Fibroblast of skin of scalp (primary cell): ENCODE measurements around the gene RB1.
A peak's percentile ranks its signal among the peaks of the same experiment; 100 is the strongest.
"Not testable (repeated sequence)": the region's sequence is repeated elsewhere in the genome, so short reads cannot be mapped to it uniquely, and the experiment has no call there.

Experiments used
- DNase-seq: peaks from one replicate; pipeline ENCODE4 v3.0.0-alpha.2; 2013

RB1 gene

DNA sequence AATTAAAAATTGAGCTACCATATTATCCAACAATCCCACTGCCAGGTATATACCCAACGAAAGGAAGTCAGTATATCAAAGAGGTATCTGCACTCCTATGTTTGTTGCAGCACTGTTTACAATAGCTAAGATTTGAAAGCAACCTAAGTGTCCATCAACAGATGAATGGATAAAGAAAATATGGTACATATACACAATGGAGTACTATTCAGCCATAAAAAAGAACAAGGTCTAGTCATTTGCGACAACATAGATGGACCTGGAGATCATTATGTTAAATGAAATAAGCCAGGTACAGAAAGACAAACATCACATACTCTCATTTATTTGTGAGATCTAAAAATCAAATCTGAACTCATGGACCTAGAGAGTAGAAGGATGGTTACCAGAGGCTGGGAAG is 52.0 kb downstream of the RB1 start:
- DNase-seq, result not testable (repeated sequence)

DNA sequence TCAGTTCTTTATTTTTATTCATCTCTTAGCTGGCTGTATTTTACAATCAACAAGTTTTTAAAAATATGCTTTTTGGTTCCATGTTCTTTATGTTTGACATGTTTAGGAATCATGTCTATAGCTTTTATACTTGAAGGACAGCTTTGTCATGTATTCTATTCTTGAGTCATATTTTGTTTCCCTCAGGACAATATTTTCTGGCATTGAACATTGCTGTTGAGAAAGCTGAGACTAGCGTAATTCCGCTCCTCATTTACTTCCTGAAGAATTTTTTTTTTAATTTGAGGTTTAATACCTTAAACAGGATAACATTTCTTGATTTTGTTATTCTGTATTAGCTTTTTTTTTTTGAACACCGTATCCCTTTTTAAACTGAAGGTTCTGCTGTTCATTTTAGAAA is 53.2 kb downstream of the RB1 start:
- DNase-seq, result no peak

DNA sequence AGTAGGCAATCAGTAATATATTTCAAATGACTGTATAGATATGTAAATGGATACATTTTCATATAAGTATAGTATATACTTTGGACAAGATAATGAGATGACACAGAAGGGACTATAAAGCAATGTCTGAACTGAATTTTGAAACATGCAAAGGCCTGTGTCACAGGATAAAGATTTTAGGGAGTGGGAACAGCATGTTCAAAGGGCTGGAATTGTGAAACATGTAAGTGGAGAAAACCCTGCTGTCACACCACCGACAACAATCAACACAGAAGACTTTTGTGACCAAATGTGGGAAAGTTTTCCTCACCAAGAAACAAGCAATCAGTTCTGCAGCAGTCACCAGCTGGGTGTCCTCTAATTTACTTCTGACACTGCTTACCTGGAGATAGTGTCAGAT is 66.4 kb downstream of the RB1 start:
- no peak for DNase-seq

DNA sequence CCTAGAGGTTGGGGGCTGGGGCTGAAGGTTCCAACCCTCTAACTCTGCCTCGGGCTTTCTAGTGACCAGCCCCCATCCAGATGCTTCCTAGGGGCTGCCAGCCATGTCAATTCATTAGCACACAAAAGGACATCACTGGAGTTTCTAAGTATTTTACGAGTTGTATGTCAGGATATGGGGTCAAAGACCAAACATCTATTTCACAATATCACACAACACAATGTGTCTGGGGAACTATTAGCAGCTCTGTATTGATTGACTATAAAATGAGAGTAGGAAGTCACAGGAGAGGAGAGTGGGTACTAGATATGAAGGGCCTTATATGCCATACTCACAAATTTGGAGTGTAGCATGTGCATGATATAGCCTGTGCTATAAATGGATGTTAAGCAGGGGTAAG is 67.3 kb downstream of the RB1 start:
- DNase-seq, result no peak

DNA sequence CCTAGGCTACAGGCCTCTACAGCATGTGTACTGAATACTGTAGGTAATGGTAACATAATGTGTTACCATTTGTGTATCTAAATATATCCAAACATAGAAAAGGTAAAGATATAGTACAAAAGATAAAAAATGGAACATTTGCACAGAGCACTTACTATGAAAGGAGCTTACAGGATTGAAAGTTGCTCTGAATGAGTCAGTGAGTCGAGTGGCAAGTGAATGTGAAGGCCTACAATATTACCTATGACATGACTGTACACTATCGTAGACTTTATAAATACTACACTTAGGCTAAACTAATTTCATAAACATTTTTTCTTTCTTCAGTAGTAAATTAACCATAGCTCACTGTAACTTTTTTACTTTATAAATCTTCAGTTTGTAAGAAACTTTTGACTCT is 74.3 kb downstream of the RB1 start:
- DNase-seq, result no peak

DNA sequence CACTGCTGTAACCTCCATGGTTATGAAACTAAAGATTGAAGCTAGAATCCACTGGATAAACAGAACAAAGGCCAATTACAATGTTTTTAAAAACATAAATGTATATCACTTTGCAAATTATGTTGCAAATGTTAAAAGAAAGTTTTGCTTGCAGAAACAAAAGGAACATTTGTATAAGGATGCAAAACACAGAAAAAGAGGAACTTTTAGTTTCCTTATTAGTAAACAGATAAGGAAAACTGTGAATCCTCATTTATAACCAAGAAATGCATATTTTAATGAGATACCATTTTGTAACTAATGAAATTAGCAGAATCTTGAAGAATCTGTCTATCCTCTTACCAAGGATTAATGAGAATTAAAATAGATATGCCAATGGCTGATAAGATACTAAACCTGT is 77.0 kb downstream of the RB1 start:
- no peak for DNase-seq

DNA sequence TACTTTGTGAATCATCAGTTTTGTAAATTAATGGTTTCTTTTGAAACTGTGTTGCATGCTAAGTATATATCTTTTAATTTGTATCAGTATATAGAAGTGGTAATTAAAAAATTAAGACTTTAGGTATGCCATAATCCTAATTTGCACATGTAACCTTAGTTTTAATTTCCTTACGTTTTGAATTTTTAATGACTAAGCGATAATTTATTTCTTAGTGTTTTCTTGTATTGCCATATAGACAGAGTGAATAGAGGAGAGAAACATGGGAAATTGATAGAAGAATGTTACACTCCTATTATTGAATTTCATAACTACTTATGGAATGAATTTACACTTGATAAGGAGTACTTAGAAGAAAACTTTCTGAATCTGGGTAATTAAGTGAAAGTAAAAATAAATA is 79.8 kb downstream of the RB1 start:
- no peak for DNase-seq

DNA sequence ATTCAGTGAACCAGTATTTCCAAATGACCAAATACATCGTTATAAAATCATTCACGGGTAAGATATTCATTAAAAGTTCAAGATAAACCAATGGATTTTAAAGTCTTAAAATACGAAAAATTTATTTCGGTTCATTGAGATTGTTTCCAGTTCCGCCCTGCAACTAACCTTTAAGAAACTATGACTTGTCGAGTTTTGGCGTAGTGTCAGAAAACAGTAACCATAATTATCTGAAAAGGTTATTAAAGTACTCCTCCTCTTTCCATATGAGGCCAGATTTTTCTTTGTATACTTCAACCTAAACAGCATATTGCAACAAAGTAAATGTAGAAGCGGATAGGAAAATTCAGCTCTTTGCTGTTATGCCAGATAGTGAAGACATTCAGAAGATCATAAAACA is 83.3 kb downstream of the RB1 start:
- no peak for DNase-seq

DNA sequence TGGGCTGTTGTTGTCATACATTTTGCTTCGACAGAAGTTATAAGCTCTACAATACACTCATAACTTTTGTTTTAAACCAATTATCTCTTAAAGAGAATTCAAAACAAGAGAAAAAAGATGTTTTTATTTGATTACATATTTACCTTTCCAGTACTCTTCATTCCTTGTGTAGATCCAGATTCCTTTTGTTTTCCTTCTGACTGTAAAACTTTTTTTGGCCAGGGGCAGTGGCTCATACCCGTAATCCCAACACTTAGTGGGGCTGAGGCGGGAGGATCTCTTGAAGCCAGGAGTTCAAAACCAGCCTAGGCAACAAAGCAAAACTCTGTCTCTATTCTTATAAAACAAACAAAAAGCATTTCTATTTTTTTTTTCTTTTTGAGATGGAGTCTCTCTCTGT is 87.7 kb downstream of the RB1 start:
- no peak for DNase-seq

DNA sequence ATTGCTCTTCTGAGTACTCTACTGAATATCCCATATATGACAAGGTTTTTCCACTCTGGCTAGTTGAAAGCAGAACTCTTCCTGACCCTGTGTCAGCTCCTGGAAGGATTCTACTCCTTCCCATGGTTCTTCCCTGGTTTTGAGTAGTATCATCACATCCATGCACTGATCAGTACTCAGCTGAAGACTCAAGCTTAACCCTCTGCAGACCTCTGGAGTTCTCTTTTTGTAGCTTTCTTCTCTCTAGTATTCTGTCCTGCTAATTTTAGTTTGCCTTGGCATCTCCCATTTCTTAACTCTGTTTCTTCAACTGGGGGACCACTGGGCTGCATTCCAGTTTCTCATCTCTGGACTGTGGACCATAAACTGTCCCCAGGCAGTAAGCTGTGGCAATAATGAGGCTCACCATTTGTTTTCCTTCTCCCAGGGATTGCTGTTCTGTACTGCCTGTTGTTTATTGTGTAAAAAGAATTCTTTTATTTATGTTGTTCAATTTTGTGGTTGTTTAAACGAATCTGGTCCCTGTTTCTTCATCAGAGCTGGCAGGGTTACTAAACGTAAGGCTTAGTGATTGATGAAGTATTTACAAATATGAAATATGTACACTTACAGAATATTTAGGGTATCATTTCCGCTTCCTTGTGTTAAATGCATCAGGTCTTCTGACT is 89.6 kb downstream of the RB1 start:
- DNase-seq, result no peak

DNA sequence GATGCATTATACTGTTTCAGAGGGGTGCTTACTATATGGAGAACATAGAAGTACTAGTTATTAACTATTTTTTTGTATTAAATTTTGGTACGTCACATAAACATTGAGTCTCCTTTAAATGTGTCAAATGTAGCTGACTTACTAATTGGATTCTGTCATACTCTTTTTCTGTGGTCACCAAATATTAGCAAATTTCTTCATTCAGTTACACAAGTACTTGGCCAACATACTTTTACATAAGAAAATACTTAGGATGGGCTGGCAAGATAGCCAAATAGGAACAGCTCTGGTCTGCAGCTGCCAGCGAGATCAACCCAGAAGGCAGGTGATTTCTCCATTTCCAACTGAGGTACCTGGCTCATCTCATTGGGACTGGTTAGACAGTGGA is 90.1 kb downstream of the RB1 start:
- no peak for DNase-seq

DNA sequence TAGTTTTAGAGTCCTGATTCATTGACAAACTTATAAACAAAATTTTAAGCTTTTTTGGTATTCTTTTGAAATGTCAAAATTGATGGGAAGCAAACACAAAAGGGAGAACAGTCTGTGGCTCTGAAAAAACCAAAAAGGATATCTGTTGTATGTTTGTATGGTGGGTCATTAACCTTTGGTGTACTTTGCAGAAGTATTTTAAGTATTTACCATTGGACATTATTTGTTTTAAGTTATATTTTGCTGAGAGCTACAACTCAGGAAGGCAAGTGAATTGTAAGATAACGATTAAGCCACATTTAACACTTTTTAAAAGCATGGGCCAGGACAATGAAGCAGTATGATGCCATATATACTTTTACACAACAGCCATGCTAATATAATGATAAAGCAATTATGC is 94.2 kb downstream of the RB1 start:
- DNase-seq, result no peak

DNA sequence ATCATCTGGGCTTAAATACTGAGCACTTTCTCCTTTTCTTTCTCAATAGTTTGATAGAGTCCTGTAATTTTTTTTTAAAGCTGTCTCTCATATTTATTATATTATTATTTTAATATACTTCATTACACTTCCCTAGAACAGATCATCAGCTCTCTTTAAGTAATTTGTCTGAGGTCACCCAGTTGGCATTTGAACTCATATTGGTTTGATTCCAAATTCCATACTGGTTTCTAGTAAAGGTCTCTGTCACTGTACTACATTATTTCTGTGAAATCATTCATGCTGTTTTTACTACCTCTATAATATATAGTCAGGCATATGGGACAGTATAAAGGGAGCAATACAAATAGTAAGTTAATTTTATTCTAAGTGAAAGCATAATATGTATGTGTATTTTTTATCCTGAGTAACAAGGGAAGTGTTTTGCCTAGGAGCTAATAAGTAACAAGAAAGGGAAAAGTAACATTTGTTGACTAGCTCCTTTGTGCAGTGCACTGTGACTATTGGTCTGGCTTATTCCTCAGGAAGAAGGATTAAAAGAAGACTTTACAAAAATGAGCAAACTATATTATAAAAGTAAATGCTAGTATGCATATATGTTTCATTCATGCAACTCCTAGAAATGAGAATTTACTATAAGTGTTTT is 95.0 kb downstream of the RB1 start:
- DNase-seq, result peak; percentile 44

DNA sequence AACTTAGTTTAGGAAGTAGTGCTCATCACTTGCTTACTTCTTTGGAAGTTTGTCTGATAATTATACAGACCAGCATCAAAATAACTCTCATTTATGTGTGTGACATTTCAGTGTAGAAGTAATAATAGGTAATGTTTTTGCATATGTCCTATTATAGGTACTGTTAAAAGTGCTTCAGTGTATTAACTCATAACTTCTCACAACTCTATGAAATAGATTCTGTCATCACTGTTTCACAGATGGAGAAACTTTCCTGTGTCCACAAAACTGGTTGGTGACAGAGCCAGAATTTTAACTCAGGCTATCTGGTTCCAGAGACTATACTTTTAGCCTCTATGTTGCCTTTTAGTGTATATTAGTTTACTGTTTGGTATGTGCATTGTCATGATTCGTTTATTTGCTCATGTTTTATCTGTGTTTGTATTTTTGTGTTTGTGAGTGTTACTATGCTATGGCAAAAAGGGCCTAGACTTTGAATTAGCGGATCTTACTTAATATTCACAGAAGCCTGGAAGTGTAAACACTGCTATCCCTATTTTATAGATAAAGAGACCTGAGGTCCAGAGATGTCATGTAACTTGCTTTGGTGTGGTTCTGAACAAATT is 96.6 kb downstream of the RB1 start:
- no peak for DNase-seq

DNA sequence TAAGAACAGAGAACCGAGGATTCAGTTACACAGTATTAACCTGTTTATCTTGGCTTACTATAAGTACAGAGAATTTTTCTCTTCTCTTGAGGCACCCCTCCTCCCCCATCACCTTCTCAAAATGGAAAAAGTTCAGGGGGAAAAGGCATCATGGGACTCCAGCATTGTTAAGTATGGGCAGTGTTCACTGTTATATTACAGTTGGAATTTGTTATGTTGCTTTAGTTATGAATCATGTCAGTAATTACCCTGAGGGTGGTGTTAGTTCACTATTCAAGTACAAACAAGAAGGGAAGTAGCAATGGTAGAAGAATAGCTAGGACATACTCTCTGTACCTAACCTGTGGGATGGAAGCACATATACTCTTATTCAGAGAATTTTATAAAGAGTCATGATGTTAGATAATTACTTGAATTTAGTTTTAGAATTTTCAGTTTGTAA is 97.3 kb downstream of the RB1 start:
- DNase-seq, result peak; percentile 84

DNA sequence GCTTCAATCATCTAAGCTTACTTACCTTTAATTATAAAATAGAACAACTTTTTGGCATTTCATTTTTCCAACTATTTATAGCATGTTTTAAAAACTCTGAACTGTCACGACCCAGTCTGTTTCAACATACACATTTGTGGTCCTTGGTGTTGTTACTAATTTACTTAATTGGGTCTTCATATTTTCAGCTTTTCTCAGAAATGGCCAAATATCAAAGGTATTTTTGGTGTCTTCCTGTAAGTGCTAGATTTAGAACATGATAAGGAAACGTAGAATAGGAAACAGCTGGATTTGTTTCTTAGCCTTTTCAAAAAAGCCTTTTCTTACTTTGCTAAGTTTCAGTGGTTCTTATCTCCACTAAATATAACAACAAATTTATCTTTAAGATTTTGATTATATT is 97.9 kb downstream of the RB1 start:
- no peak for DNase-seq

DNA sequence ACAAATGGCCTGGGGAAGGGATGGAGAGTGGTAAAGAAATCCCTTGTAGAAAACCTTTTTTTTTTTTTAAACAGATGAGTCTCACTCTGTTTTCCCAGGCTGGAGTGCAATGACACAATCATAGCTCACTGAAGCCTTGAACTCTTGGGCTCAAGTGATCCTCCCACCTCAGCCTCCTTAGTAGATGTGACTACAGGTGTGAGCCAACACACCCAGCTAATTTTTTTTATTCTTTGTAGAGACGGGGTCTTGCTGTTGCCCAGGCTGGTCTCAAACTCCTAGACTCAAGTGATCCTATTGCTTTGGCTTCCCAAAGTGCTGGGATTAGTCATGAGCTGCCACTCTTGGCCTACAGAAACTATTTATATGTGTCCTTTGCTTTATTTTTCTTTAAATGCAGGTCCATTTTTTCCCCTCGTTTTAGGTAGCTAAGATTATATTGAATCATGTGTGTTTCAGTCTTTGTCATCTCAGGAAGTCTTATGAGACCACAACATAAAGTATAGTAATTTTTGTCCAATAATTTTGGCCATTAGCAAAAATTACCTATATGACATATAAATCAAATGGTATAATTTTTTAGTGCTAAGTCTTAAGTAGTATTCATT is 98.9 kb downstream of the RB1 start:
- DNase-seq, result no peak

DNA sequence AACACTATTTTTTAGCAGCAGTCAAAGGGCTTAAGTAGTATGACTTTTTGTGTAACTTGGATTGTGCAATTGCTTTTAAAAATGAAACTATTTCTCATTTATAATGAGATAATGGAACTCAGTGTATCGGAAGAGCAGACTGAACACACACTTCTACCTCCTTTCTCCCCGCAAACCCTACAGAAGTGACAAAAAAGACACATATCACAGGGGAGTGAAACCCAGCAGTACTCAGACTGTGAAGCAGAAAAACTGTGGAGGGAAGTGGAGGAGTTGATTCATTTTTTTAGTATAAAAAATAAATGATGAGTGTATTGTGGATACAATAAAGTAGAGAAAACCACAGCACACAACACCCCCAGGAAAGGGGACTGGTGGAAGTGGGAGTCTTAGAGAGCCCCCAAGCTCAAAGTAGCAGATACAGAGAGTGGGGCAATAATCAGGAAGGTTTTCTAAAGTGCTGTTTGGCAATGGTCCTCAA is 99.6 kb downstream of the RB1 start:
- DNase-seq, result no peak

DNA sequence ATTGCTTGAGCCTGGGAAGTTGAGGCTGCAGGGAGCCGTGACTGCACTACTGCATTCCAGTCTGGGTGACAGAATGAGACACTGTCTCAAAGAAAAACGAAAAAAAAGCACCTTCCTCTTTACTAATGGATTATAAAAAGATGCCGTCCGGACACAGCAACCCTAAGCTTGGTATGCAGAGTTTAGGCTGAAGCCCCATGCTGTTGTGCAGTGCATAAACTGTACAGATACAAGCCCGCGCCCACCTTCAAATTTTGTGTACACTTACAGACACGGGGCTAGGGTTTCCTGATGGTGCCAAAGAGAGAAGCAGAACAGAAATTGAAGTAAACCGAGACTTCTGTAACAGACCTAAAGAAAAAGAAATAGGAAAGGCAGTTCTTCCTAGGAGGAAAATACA is 100.4 kb downstream of the RB1 start:
- no peak for DNase-seq

DNA sequence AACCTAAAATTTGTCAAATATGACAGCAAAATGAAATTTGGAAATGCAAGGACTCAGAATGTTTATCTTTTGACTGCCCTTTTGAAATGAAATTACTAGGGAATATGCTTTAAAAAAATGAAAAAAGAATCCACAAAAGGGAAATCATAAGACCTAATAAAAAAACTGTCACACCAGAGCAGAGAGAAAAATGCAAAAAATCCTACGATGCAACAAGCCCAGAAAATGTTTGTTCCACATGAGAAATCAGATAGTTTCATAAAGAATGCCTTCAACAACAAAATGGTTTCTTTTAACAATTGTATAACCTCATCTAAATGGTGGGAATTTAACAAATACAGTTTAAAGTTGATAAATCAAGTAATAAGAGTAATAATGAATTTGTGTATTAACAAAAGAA is 101.4 kb downstream of the RB1 start:
- peak; percentile 47 for DNase-seq

DNA sequence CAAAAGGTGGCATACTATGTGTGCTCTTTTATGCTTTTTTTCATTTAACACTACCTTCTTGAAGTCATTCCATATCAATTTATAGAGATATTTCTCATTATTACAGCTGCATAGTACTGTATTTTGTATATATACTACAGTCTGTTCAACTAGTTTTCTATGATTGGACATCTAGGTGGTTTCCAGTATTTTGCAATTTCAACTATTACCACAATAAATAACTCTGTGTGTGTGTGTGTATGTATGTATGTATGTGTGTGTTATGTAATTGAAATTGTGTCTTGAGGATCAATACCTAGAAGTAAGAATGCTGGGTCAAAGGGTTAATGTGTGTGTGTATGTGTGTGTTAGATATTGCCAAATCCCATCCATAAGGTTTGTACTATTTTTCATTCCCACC is 102.3 kb downstream of the RB1 start:
- DNase-seq, result no peak

DNA sequence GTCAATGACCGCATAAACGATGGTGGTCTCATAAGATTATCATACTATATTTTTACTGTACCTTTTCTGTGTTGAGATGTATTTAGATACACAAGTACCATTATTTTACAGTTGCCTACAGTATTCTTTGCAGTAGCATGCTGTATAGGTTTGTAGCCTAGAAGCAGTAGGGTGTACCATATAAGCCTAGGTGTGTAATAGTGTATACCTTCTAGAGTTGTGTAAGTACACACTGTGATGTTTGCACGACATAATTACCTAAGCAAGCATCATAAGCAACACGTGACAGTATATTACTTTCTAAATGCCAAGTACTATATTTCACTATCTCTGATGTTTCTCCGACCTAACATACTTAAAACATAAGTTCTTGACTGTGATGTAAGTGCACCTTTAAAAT is 106.6 kb downstream of the RB1 start:
- no peak for DNase-seq

DNA sequence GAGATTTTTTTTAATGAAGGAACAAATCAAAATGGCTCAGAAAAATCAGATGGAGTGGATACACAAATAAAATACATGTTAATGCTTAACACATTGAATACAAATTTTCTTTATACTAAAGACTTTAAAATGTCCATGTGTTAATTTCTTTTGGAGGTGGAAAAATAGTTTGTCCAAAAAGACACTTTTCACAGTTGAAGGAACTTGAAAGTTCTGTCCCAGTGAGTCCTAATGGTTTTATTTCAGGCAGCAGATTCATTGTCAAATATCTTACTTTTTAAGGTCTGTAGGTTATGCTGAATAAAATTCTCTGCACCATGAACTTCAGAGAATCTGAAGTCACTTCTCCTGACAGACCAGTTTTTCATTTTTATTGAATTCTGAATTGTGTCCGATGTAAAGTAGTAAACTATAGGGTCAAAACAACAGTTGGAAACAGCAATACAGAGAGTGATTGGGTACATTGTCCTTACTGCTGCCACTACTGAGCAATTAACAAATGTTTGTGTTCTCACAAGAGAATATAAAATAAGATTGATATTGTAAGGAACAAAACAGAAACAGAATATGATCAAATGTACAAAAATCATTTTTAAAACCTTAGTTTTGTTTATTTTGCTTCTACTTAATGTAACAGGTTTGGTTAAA is 107.7 kb downstream of the RB1 start:
- no peak for DNase-seq
